Large intestine (tissue), 3 donors: Measurements from ENCODE around the gene ASCL5. TPM values are rescaled to one million over a fixed set of nuclear protein-coding genes. Genes with fewer than 3 reads are reported as not detected.
A peak's percentile ranks its signal among the peaks of the same experiment; 100 is the strongest.
"Not testable (repeated sequence)": the region's sequence is repeated elsewhere in the genome, so short reads cannot be mapped to it uniquely, and the experiment has no call there.

Source experiments
- DNase-seq, 2 donors: peaks; one replicate each; pipeline versions ENCODE4 v3.0.0 to v3.0.0-alpha.2; 2013
- H3K27ac ChIP-seq: one replicate; pipeline ENCODE4 v1.5.1; 2013; ENCODE audit warnings: low read length
- H3K27me3 ChIP-seq: 2 replicates; pipeline ENCODE4 v1.6.1; 2013; ENCODE audit warnings: low read length; ENCODE audit not compliant: control insufficient read depth, insufficient read depth
- H3K36me3 ChIP-seq: 2 replicates; pipeline ENCODE4 v1.6.1; 2013; ENCODE audit warnings: low read length; ENCODE audit not compliant: control insufficient read depth, insufficient read depth
- H3K4me1 ChIP-seq: one replicate; pipeline ENCODE4 v1.6.1; 2013; ENCODE audit warnings: low read length; ENCODE audit not compliant: control insufficient read depth, insufficient read depth
- H3K4me3 ChIP-seq: one replicate; pipeline ENCODE4 v1.5.1; 2013; ENCODE audit warnings: low read length
- H3K9me3 ChIP-seq: one replicate; pipeline ENCODE4 v1.6.1; 2013; ENCODE audit warnings: mild to moderate bottlenecking, low read depth, low read length, moderate library complexity; ENCODE audit not compliant: control insufficient read depth
- WGBS: methylation state at CpG from one replicate; pipeline ENCODE4 v1.1.5; 2013; ENCODE audit warnings: low lambda C conversion rate; ENCODE audit not compliant: insufficient coverage; 5-methylcytosine and 5-hydroxymethylcytosine counted together
- polyA plus RNA-seq: library from polyadenylated mRNA; unstranded; fragments of 120-200 nt; gene quantifications from one replicate; pipeline ENCODE4 v1.2.1, GENCODE V29; 2013

The ASCL5 gene
- polyA plus RNA-seq, 1 donor, result 0.15 TPM

DNA sequence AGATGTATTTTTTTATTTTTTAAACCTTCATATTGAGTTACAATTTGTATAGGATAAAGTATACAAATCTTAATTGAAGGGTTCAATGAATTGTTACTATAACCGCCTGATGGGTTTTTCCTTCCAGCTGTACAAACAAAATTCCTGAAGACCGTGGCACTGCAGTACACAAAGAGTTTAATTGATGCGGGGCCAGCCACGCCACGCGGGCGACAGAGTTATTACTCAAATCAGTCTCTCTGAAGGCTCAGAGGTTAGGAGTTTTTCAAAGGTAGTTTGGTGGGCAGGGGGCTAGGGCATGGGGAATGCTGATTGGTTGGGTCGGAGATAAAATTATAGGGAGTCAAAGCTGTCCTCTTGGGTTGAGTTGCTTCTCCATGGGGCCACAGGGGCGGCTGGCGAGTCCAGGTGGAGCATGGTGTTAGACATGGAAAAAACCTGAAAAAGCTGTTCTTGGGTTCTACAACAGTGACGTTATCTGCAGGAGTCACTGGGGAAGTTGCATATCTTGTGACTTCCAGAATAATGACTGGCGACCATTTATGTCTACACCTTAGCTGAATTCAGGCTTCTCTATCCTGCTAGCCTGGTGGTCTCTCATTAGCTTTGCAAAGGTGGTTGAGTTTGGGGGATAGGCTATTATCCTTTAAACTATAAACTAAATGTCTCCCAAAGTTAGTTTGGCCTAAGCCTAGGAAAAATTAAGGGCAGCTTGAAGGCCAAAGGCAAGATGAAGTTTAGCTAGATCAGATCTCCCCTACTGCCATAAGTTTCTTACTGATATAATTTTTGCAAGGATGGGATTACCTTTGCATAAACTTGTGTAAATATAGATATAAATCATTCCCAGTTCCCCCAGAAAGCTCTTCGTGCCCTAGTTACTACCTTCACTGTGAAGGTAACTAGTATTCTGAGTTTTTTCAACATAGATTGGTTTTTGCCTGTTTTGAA lies 40.3 kb upstream of the ASCL5 start:
- peaks cover 4% of the 10 kb centered on the region for H3K27me3 ChIP-seq
- WGBS, result 20% methylated on average over 1 of the region's 13 CpGs
- peaks cover 9% of the 10 kb centered on the region for H3K4me1 ChIP-seq
- H3K27ac ChIP-seq, result no peak overlapping the region
- H3K36me3 ChIP-seq, result no peaks in the 10 kb centered on the region
- H3K4me3 ChIP-seq, result no peak overlapping the region
- DNase-seq, result no peak
- H3K9me3 ChIP-seq, result no peaks in the 10 kb centered on the region

DNA sequence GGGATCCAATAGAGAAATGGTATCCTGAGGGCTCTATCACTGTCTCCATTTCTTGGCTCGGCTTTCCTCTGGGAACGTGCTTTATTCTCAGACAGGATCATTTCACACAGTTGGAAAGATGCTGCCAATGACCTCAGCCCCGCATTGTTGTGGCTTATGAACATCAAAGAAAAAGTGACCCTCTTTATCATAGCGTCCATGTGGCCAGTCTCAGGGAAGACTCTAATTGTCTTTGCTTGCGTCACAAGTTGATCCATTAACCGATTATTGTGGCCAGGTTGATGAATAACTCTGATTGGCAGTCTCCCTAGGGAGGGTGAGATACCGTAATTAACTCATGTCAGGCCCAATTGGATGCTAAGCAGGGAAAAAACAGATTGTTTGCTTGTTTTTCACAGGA lies 37.7 kb upstream of the ASCL5 start:
- Histone ChIP-seq H3K36me3 (no peaks in the 10 kb centered on the region), H3K9me3 (no peaks in the 10 kb centered on the region), H3K4me1 (peaks cover 4% of the 10 kb centered on the region), H3K27ac (no peak overlapping the region), H3K4me3 (no peak overlapping the region), H3K27me3 (peaks cover 4% of the 10 kb centered on the region)
- no CpG with 5 or more reads among the region's 7 CpGs for WGBS
- DNase-seq, result no peak

DNA sequence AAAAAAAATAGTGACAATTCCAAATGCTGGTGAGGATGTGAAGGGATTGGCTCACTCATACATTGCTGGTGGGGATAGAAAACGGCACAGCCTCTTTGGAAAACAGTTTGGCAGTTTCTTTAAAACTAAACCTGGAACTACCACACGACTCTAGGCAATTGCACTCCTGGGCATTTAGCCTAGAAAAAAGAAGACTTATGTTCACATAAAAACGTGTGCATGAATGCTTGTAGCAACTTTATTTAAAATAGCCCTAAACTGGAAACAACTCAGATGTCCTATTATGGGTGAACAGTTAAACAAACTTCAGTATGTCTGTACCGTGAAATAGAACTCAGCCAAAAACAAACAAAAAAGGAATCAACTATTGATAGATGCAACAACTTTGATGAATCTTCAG lies 36.7 kb upstream of the ASCL5 start:
- H3K36me3 ChIP-seq, result no peaks in the 10 kb centered on the region
- H3K4me1 ChIP-seq, result peaks cover 4% of the 10 kb centered on the region
- H3K9me3 ChIP-seq, result no peaks in the 10 kb centered on the region
- H3K27me3 ChIP-seq, result peaks cover 4% of the 10 kb centered on the region
- 78% methylated on average over 1 of the region's 4 CpGs for WGBS
- no peak overlapping the region for H3K4me3 ChIP-seq
- no peak overlapping the region for H3K27ac ChIP-seq
- DNase-seq, result no peak

DNA sequence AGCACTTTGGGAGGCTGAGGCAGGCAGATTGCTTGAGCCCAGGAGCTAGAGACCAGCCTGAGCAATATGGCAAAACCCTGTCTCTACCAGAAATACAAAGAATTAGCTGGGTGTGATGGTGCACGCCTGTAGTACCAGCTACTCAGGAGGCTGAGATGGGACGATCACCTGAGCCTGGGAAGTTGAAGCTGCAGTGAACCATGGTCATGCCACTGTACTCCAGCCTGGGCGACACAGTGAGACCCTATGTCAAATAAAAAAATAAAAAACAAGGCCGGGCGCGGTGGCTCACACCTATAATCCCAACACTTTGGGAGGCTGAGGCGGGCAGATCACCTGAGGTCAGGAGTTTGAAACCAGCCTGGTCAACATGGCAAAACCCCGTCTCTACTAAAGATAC lies 36.1 kb upstream of the ASCL5 start:
- H3K4me1 ChIP-seq, H3K27me3 ChIP-seq: not testable (repeated sequence)
- WGBS, result no CpG with 5 or more reads among the region's 8 CpGs

DNA sequence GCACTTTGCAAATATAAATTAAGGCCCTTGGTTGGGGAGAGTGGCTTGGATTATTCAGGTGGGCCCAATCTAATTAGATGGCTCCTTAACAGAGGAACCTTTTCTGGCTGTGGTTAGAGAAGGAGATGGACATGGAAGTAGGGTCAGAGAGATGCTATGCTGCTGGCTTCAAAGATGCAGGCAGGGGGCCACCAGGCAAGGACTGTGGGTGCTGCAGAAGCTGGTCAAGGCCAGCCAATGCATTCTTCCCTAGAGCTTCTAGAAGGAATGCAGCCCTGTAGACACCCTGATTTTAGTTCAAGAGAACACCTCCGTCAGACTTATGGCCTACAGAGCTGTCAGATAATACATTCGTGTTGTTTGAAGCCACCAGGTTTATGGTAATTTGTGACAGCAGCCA lies 31.0 kb upstream of the ASCL5 start:
- no peak for DNase-seq
- H3K27ac ChIP-seq, result no peak overlapping the region
- H3K4me1 ChIP-seq, result peaks cover 8% of the 10 kb centered on the region
- H3K27me3 ChIP-seq, result peaks cover 2% of the 10 kb centered on the region
- WGBS, result 100% methylated on average over 1 of the region's 2 CpGs
- no peaks in the 10 kb centered on the region for H3K9me3 ChIP-seq
- H3K4me3 ChIP-seq, result no peak overlapping the region
- H3K36me3 ChIP-seq, result no peaks in the 10 kb centered on the region

More for the DNA sequence above, 36.1 kb upstream of the ASCL5 start:
- not testable (repeated sequence) for DNase-seq, H3K36me3 ChIP-seq, H3K9me3 ChIP-seq, H3K4me3 ChIP-seq, H3K27ac ChIP-seq

DNA sequence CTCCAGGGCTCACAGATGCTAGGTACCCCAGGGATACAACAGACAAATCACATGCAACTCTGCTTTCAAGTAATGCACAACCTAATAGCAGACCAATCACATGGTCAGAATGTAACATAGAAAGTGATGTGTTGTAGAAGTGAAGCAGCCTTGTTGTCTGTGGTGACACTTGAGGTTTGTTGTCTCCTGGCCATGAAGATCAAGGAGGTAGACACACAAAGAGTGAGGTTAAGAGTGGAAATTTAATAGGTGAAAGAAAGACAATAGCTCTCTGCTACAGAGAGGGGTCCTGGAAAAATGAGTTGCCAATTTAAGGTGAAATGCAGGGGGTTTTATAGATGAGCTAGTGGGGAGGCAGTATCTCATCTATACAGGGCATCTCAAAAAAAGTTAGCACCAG lies 29.8 kb upstream of the ASCL5 start:
- H3K4me1 ChIP-seq, result peaks cover 8% of the 10 kb centered on the region
- no peak overlapping the region for H3K4me3 ChIP-seq
- H3K36me3 ChIP-seq, result peaks cover 1% of the 10 kb centered on the region
- H3K9me3 ChIP-seq, result no peaks in the 10 kb centered on the region
- H3K27ac ChIP-seq, result no peak overlapping the region
- peaks cover 2% of the 10 kb centered on the region for H3K27me3 ChIP-seq
- DNase-seq, result no peak

DNA sequence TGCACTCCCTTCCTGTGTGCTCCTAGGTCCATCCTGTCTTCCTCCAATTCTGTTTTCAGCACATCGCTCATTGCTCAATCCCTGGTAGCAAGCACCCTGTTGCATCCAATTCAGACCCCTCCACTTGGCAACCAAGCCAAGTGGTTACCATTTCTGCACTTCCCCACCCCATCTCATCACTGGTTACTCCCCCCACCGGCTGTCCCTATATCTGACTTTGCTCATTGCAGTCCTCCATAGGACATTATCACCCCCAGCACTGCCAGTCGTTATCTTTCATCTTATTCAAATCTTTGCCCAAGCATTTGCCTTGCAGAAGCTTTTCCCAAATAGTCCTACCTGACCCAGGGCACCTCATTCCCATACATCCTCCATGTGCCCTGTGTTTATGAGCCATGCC lies 29.4 kb upstream of the ASCL5 start:
- no peak for DNase-seq
- Histone ChIP-seq H3K4me3 (no peak overlapping the region), H3K36me3 (peaks cover 5% of the 10 kb centered on the region), H3K27ac (no peak overlapping the region), H3K4me1 (peaks cover 8% of the 10 kb centered on the region), H3K9me3 (no peaks in the 10 kb centered on the region), H3K27me3 (peaks cover 2% of the 10 kb centered on the region)
- 59% methylated on average over 2 of the region's 3 CpGs for WGBS

DNA sequence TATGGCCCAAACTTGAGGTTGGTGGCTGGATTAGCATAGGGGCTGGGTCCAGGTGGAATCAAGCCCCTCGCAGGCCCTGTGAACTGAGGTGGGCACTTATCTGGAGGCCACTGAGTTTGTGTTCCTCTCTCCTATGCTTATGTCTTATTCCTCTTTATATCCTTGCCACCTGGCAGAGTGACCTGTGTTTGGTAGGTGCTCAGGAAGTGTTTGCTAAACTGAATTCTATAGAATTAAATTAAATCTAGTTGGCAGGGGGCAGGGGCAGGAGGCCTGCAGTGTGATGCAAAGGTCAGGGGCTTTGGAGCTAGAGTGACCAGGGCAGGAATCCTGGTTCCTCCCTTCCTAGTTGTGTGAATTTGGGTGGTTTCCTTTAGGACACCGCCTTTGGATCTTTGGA lies 28.4 kb upstream of the ASCL5 start:
- no CpG with 5 or more reads among the region's 2 CpGs for WGBS
- Histone ChIP-seq H3K4me1 (peaks cover 8% of the 10 kb centered on the region), H3K27ac (no peak overlapping the region), H3K9me3 (no peaks in the 10 kb centered on the region), H3K4me3 (no peak overlapping the region), H3K36me3 (peaks cover 13% of the 10 kb centered on the region), H3K27me3 (peaks cover 2% of the 10 kb centered on the region)
- DNase-seq, result no peak

DNA sequence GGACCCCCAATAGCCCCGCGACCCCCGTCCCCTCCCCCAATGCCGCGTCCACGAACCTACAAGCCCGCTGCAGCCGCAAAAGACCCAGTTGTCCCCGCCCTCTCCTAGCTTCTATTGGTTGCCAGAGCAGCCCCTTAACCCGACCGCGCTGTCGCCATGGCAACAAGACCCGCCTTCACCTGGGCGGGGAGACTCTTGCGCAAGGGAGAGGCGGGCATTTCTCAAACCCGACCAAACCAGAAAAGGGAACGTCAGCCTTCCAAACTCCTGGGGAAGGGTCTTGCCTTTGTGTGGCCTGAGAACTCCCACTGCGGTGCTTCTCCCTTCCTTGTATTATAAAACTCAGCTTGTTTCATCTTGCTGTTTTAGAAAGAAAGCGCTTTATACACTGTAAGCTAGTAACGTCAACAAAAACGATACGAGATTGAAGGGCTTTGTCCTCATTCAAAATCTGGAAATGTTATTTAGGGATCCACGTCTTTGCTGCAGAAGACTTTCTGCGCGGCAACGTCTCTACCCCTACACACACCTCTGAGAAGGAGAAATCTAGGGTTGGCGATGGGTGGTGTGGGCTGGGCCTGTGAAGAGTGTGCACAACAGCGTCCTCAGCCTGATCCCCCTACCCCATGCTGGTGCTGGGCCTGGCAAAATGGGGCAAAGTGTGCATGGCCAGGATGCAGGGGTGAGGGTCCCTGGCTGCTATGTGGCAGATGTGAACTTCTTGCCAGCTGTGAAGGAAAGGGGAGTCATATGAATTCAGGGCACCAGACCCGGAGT lies 27.6 kb upstream of the ASCL5 start, which contains the start of gene TMEM9:
Gene TMEM9, minus strand, starts transcription at position 86 of the 777 bp plus-strand sequence. CDS start 551 bp downstream, outside the sequence.
- Histone ChIP-seq H3K4me1 (peaks cover 8% of the 10 kb centered on the region), H3K27me3 (peaks cover 2% of the 10 kb centered on the region), H3K36me3 (peaks cover 19% of the 10 kb centered on the region), H3K9me3 (no peaks in the 10 kb centered on the region), H3K4me3 (peak within 1 kb of the TSS; percentile 79), H3K27ac (no peak within 1 kb of the TSS)
- WGBS, result no CpG with 5 or more reads among the region's 31 CpGs
- DNase-seq, result peak; percentile 96 to 97

DNA sequence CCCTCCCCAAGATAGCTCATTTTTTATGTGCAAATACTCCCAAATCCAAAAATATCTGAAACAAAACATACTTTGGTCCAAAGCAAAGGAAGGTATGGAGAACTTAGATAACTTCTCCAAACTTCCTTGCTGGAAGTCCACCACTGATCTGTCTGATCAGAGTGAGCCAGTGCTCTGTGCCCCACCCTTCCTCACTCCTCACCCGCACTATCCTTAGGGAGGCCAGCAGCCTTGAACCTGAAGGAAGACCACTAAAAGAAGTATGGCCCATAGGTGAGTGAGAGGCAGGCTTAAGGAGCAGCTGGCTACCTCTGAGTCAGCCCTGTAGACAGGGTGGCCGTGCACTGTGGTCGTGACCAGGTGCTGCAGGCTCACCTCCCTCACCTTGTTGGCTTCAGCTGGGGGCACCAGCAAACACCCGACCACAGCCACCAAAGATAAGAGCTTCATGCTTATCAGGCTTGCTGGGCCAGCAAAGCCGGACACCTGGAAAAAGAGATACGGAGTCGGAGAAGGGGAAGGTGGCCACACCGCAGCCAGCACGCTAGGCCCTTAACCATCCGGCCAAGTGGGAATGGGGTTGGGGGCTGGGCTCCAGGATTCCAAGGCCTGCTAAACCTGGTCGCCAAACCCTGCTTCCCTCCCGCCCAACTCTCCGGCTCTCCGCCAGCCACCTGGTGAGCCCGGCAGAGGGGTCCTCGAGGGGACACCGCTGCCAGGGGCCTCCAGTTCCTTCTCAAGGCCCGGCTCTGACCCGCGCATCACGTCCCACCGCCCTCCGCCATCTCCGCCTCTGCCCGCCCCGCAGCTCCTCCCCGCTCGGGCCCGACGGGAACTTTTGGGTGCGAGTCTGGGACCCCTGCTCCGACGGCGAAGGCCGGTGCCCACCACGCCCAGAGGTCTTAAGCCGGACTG lies 26.7 kb upstream of the ASCL5 start:
- H3K27me3 ChIP-seq, result peaks cover 2% of the 10 kb centered on the region
- no peak for DNase-seq
- 17% methylated on average over 1 of the region's 37 CpGs for WGBS
- H3K4me3 ChIP-seq, result peak overlapping the region; percentile 79
- H3K27ac ChIP-seq, result no peak overlapping the region
- peaks cover 23% of the 10 kb centered on the region for H3K36me3 ChIP-seq
- peaks cover 8% of the 10 kb centered on the region for H3K4me1 ChIP-seq
- no peaks in the 10 kb centered on the region for H3K9me3 ChIP-seq
